Left lung (tissue), 10 donors: Measurements from ENCODE around the gene LRRC37A2. TPM values are rescaled to one million over a fixed set of nuclear protein-coding genes. Genes with fewer than 3 reads are reported as not detected.
"Not testable (repeated sequence)": the region's sequence is repeated elsewhere in the genome, so short reads cannot be mapped to it uniquely, and the experiment has no call there.

Experiments used
- ATAC-seq: fragments of 200-7000 bp; cut with Tn5 transposase; one replicate; pipeline ENCODE4 v1.9.1; 2020; ENCODE audit warnings: moderate library complexity
- DNase-seq, 4 donors: peaks; one replicate each; pipeline ENCODE4 v3.0.0-alpha.2; 2013 to 2020
- H3K27ac ChIP-seq, 2 donors: fragments of 200-600 bp; sonication (generic) in 1 of 2; one replicate each; pipeline versions ENCODE4 v1.5.0 to v1.8.0; 2020 to 2021
- H3K27me3 ChIP-seq, 2 donors: fragments of 200-600 bp; sonication (generic) in 1 of 2; one replicate each; pipeline versions ENCODE4 v1.5.0 to v1.8.0; 2020 to 2021
- H3K36me3 ChIP-seq, 2 donors: fragments of 200-600 bp; sonication (generic) in 1 of 2; one replicate each; pipeline versions ENCODE4 v1.5.0 to v1.8.0; 2020 to 2021
- H3K4me1 ChIP-seq, 2 donors: fragments of 200-600 bp; one replicate each; pipeline ENCODE4 v1.8.0; 2021
- H3K4me3 ChIP-seq, 2 donors: fragments of 200-600 bp; sonication (generic) in 1 of 2; one replicate each; pipeline versions ENCODE4 v1.5.0 to v1.8.0; 2020 to 2021; ENCODE audit warnings: mild to moderate bottlenecking in 1 of 2
- H3K9me3 ChIP-seq, 2 donors: fragments of 200-600 bp; sonication (generic) in 1 of 2; one replicate each; pipeline versions ENCODE4 v1.5.0 to v1.8.0; 2020 to 2021
- intact Hi-C, 2 donors: fragments of 100-400 bp; cut with DNase I; formaldehyde crosslinking; loops; one replicate each; pipeline versions ENCODE4 v1.11.2 to v1.14.2; 2022
- polyA plus RNA-seq, 6 donors: library from polyadenylated mRNA; unstranded; fragments of 120-200 nt; gene quantifications; one replicate each; pipeline ENCODE4 v1.2.1, GENCODE V29; 2013; ENCODE audit not compliant: insufficient read length in 6 of 6
- total RNA-seq, 2 donors: library from RNA; stranded (reverse); fragmentation: NEBNext Ultra II Directional; extraction: Animal tissue kit (Norgen Biotek cat#: 25700); gene quantifications; one replicate each; pipeline ENCODE4 v1.2.1, GENCODE V29; 2021
- donor health status: DM: no; HTN: yes; CAD: no.
- donor health status: DM: no; HTN: no; CAD: no.

Gene LRRC37A2
- total and polyA plus RNA-seq, 8 donors: 6.9 to 78.2 (median 49.1) TPM

DNA sequence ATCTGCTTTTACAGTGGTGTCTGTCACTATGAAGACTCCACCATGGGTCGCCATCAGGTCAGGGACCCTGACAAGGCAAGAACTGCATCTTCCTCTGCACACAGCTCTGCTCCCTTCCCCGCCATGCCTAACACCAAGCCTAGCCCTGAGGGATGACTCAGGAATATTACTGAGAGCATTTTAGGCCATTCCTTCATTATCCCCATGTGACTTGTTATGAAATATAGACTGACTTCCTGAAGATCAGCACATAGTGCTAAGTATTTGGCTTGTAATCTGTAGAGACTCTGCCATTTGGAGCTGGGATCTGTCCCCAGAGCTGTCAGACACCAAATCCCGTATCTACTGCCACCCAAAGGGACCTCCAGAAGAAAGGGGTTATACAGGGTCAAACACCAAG is 47.8 kb downstream of the LRRC37A2 start:
- H3K4me1 ChIP-seq, H3K4me3 ChIP-seq, H3K27ac ChIP-seq, H3K9me3 ChIP-seq, H3K27me3 ChIP-seq, DNase-seq, intact Hi-C loops, H3K36me3 ChIP-seq: not testable (repeated sequence)
- ATAC-seq: peak; percentile 74

DNA sequence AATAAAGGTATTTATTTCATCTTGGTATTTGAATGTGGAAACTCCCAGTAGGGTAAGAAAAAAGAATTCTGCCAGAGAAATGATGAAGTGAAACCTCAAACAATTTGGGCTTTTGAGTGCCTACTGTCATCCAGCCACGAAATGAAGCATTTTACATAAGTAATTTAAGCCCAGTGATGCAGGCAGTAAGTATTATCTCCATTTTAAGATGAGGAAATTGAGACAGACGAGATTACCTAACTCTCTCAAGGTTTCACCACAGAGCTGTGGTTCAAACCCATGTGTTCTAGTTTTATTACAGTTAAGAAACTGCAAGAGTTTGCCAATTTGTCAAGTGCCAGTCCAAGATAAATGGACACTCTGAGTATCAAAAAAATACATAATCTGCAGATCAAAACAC is 54.0 kb downstream of the LRRC37A2 start:
- ATAC-seq: peak; percentile 32

DNA sequence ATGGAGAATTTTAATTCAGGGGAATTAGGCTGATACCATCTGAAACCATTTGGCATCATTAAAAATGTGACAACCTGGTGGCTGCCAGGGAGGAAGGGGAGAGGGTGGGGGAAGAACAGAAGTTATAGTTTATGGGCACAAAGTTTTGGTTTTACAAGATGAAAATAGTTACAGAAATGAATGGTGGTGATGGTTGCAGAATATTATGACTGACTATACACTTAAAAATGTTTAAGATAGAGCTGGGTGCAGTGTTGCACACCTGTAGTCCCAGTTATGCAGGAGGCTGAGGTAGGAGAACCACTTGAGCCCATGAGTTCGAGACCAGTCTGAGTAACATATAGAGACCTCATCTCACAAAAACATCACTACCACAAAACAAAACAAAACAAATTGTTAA is 54.7 kb downstream of the LRRC37A2 start:
- H3K4me3 ChIP-seq, intact Hi-C loops, H3K27me3 ChIP-seq, H3K27ac ChIP-seq, ATAC-seq, DNase-seq, H3K4me1 ChIP-seq, H3K36me3 ChIP-seq, H3K9me3 ChIP-seq: not testable (repeated sequence)

More for the DNA sequence above, 54.0 kb downstream of the LRRC37A2 start:
- H3K27ac ChIP-seq, intact Hi-C loops, DNase-seq, H3K9me3 ChIP-seq, H3K36me3 ChIP-seq, H3K4me1 ChIP-seq, H3K27me3 ChIP-seq, H3K4me3 ChIP-seq: not testable (repeated sequence)

DNA sequence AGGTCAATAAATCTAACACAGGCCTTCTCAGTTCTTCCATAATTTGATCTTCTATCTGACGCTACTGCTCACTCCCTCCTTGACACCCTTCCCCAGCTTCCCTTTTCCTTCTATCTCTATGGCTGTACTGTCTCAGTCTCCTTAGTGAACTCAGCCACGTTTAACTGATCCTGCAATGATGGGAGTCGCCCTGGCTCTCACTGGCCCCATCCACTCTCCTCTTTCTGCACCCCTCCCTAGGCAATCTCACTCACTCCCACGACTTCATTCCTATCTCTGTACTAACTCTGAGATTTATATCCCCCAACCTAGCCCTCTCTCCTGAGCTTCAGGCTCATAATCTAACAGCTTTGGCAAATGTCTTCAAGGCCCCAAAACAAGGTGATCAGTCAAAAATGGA is 59.5 kb downstream of the LRRC37A2 start:
- H3K36me3 ChIP-seq, H3K4me1 ChIP-seq, H3K27me3 ChIP-seq, H3K9me3 ChIP-seq, intact Hi-C loops, DNase-seq, H3K27ac ChIP-seq, ATAC-seq, H3K4me3 ChIP-seq: not testable (repeated sequence)

DNA sequence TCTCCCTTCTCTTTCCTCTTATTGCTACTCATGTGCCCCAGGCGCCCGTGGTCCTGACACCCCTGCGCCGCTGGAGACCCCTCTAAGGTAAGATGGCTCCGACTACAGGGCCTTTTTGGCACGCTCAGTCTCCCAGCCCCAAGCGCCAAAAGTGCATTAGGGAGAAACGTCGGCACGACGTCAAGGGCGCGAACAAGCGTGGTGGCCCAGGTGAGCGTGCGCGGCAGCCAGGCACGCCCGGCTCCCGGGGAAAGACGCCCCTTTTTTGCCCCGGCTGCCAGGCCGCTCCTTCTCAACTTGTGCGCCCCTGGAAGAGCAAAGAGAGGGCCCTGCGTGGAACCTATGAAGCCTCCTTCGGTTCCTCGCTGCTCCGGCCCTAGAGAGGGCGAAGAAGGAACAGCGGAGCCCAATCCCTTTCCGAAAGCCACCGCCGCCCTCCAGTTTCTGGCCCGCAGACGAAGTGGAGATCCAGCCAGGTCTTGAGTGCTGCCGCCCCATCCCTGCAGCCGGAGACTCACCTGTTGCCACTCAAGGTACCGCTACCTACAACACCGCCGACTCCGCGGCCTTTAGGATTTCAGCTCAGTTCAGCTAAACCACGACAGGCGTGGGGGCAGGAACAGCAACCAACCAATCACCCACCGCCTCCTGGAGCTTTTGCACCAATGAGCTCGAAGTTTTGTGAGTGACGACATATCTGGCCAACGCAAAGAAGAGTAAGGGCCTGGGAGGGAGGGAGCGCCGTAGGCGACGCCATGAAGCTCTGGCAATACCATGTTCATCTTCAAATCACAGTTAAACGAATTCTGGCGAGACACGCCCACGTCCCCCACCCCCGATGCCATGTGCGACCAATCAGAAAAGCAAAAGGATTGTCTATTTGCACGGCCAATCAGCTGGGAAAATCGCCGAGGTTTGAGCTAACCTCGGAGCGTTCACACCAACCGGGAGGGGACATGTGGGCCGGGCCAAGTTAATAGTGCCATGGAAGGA is 67.1 kb downstream of the LRRC37A2 start, which contains the start of gene ARL17A:
Gene ARL17A, minus strand, starts transcription at position 609 of the 993 bp plus-strand sequence. CDS start 3,369 bp downstream, outside the sequence.
- intact Hi-C loops, H3K4me1 ChIP-seq, H3K27me3 ChIP-seq, H3K36me3 ChIP-seq, H3K9me3 ChIP-seq: not testable (repeated sequence)
- Histone ChIP-seq H3K4me3 (peak within 1 kb of the TSS in 1 of 2 donors; percentile 34), H3K27ac (peak within 1 kb of the TSS in 1 of 2 donors; percentile 83)
- ATAC-seq: peak; percentile 98
- DNase-seq: peak in 2 of 4 donors; percentile 87 to 90

DNA sequence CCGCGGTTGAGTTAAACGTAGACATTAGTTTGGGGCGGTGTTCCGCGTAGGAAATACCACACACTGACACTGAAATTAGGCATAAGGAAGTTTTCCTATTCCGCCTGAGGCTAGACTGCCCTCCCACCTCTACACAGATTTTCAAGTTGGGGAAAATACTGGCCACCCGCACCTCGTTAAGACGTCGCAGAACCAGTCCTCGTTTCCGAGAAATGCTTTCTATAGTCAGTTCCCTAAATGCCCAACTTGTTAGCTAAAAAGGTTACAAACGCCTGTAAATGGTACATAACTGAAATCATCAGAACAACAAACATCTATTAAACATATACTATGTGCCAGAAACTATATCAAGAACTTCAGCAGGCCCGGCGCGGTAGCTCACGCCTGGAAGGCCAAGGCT is 67.8 kb downstream of the LRRC37A2 start:
- Histone ChIP-seq H3K4me3 (peak overlapping the region in 1 of 2 donors; percentile 34), H3K27ac (peak overlapping the region in 1 of 2 donors; percentile 83)
- H3K27me3 ChIP-seq, ATAC-seq, H3K36me3 ChIP-seq, DNase-seq, H3K4me1 ChIP-seq, H3K9me3 ChIP-seq, intact Hi-C loops: not testable (repeated sequence)

DNA sequence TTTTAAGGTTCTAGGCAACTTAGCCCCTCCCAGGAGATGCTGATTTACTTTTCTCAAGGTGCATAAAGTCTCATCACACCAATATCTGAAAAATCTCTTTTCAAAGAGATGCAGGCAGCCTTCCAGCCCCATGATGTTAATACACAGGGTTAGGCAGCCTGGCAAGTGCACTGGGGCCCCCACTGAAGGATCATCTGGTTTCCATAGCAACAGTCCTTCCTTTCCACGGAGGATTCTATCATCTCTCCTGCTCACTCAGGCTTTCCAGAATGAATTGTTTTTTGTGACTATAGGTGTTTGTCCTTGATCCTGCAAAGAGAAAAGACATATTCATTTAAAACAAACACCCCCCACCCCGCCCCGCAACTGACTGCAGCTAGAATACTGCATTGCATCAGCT is 73.2 kb downstream of the LRRC37A2 start:
- H3K4me1 ChIP-seq, H3K27me3 ChIP-seq, H3K27ac ChIP-seq, intact Hi-C loops, H3K36me3 ChIP-seq, DNase-seq, H3K4me3 ChIP-seq, H3K9me3 ChIP-seq, ATAC-seq: not testable (repeated sequence)

DNA sequence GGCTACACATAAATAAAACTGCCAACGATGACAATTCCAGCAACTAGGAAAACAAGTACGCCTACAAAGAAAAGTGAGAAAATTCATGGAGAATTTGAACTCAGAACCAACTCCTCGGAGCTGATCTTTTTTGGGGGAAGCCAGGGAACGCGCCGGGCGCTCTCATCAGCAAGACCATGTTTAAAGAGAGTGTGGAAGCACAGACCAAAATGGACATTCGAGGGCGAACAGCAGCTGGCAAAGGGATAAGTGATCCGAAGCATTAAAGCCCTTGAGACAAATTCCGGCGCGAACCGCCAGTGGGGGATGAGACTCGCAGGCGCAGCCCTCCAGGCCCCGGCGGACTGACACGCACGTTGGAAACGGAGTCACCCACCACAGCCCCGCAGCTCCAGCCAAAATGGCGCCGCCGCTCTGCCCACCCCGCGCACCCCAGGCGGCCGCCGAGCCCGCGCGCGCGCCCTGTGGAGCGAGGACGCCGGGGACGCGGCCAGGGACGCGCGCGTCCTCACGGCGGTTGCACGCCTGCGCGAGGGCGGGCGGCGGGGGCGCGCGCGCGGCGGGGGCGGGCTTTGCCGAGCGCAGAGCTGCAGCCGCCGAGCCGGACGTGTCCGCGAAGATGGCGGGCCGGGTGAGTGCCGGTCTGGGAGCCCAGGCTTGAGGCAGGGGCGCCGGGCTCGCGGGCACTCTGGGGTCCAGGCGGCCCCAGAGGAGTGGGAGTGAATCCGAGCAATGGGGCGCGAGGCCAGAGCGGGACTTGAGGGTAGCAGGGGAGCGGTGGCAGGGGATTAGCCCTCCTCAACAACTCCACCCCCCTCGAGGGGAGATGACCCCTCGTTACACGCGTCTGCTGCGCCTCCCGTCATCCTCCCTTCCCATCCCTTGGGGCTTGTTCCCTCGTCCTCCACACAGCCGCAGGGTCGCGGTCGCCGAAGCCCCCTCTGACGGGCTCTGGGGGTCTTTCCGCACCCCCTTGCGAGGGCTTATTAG is 78.2 kb downstream of the LRRC37A2 start, which contains the start of gene NSF:
Gene NSF, plus strand, starts transcription at position 513 of the 990 bp plus-strand sequence. Its CDS starts 107 bp downstream, at position 620.
- DNase-seq, H3K27me3 ChIP-seq, H3K4me3 ChIP-seq, H3K4me1 ChIP-seq, intact Hi-C loops, H3K27ac ChIP-seq, H3K9me3 ChIP-seq, H3K36me3 ChIP-seq: not testable (repeated sequence)
- peak; percentile 98 for ATAC-seq

DNA sequence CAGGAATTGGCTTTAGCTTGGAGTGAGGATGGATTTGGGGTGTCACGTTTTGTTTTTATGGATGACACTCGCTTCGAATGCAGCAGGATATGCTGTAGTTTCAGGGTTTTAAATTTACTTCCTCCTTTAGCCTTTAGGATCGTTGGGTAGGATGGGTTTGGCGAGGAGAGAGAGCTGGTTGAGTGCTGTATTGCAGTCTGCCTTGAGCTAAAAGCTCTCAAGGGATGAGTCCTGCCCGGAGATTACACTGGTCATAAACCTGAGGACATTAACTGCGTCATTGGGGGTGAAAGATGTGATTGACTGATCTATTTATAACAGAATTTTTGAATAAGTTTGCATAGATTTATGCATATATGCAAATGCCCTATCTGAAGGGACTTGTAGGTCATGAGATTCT is 79.1 kb downstream of the LRRC37A2 start:
- H3K27me3 ChIP-seq, DNase-seq, H3K4me3 ChIP-seq, intact Hi-C loops, H3K9me3 ChIP-seq, H3K4me1 ChIP-seq, H3K27ac ChIP-seq, H3K36me3 ChIP-seq: not testable (repeated sequence)
- peak; percentile 70 for ATAC-seq

DNA sequence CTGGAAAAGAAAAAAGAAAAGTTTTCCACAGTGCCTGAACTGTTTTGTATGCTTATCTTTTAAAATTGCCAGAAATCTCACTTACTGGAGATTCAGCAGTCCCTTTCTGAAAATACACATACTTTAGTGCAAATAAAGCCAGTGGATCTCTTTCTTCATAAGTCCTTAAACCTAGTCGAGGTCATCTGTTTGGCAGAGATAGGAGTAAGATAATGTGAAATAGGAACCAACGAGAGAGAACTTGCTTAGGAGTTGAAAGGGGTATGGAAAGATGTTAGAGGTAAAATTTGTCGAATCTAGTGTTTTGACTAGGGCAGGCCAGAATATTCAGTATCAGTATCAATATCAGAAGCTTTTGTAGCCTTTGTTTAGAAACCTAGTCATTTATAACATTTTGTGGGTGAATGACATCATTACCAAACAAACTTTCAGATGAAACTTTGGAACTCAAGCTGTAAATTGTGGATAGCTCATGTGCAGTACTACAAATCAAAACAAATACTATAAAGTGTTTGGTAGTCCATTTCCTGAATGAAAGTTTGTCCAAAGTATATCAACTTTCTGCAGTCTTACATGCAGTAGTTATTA is 86.2 kb downstream of the LRRC37A2 start:
- H3K9me3 ChIP-seq, H3K4me1 ChIP-seq, H3K36me3 ChIP-seq, H3K27me3 ChIP-seq, ATAC-seq, H3K4me3 ChIP-seq, intact Hi-C loops, DNase-seq, H3K27ac ChIP-seq: not testable (repeated sequence)

DNA sequence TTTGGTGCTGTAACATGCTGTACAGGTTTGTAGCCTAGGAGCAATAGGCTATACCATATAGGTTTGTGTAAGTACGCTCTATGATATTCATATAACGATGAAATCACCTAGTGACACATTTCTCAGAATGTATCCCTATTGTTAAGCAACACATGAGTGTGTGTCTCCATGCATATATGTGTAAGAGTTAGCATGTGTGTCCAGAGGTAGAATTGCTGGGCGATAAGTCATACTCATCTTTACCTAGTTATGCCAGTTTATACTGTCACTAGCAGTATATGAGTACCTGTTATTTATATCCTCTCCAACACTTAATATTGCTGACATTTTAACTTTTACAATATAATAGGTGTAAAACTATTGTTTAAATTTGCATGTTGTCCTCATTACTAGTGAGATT is 88.5 kb downstream of the LRRC37A2 start:
- H3K4me3 ChIP-seq, H3K36me3 ChIP-seq, H3K4me1 ChIP-seq, intact Hi-C loops, H3K27ac ChIP-seq, H3K27me3 ChIP-seq, ATAC-seq, H3K9me3 ChIP-seq, DNase-seq: not testable (repeated sequence)

DNA sequence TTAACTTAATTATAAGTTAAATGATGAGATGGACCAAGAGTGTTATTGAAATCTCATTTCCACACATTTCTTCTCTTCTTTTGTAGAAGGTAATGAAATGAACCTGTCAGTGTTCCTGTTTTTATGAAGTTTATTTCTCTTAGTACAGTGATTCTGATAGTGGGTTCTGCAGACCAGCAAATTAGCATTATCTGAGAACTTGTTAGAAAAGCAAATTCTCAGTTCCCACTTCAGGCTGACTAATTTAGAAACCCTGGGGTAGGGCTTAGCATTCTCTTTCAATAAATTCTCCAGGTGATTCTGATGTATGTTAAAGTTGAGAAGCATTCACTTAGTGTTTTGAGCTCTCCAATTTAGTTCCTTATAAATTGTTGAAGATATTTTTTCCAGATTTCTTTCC is 90.9 kb downstream of the LRRC37A2 start:
- intact Hi-C loops, H3K27ac ChIP-seq, H3K27me3 ChIP-seq, H3K4me1 ChIP-seq, H3K4me3 ChIP-seq, DNase-seq, H3K9me3 ChIP-seq, H3K36me3 ChIP-seq, ATAC-seq: not testable (repeated sequence)
